Sciatic nerve (tissue), 2 donors: ENCODE data around the gene SFI1. TPM values are rescaled to one million over a fixed set of nuclear protein-coding genes. Genes with fewer than 3 reads are reported as not detected.
"Not testable (repeated sequence)": the region's sequence is repeated elsewhere in the genome, so short reads cannot be mapped to it uniquely, and the experiment has no call there.

ENCODE experiments used
- ATAC-seq: fragments of 200-7000 bp; cut with Tn5 transposase; one replicate; pipeline ENCODE4 v1.9.1; 2020; ENCODE audit warnings: mild to moderate bottlenecking, moderate library complexity
- DNase-seq: peaks from one replicate; pipeline ENCODE4 v3.0.0-alpha.2; 2020; ENCODE audit warnings: low spot score
- intact Hi-C: fragments of 100-400 bp; cut with DNase I; formaldehyde crosslinking; loops from one replicate; pipeline ENCODE4 v1.14.2; 2022
- total RNA-seq: library from RNA; stranded (reverse); fragmentation: NEBNext Ultra II Directional; extraction: Animal tissue kit (Norgen Biotek cat#: 25700); gene quantifications from one replicate; pipeline ENCODE4 v1.2.1, GENCODE V29; 2021
- donor health status: DM: no; HTN: no; CAD: no.
- donor health status: DM: no; HTN: no; CAD: no.

Gene SFI1
- total RNA-seq, 1 donor from 2014 or later, result 49.8 TPM

DNA sequence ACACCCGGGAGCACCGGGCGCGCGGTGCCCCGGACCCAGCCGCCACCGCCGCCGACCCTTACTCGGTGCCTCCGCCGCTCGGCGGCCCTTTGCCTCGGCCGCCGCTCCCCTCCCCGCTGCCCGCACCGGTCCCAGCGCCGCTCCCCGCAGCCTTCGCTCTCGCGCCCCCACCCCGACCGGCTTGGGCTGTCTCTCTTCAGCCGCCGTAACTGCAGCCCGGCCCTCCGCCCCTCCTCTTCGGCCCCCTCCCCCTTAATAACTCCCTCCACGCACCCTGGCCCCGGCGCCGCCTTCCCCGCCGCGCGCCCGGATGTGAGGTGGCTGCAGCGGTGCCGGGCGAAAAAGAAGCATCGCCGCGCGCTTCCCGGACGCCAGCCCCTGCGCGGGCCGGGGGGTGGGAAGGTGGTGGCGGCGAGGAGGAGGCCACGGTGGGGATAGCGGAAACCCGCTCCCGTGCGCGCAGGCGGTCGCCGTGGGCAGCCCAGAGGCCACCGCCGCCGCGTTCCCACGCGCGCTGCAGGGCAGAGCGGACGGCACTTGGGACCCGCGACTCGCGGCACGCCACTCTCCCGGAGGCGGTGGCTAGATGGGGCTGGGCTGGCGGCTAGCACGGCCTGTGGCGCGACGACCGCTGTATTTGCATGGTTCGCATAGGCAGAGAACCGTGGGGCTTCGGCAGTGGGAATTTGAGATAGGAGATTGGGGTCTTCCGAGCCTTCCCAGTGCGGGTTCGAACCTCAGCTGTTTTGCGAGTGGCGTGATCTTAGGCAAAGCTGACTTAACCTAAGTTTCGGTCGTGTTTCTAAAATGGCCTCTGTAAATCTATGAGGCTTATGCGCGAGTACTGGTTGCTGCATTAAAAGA, 6.5 kb upstream of the SFI1 start, which contains the start of gene EIF4ENIF1:
TSS of gene EIF4ENIF1 (minus strand) at position 211 of the 864 bp plus-strand sequence. CDS start 1,124 bp downstream, outside the sequence.
- intact Hi-C loops, result no loop called here
- DNase-seq, result peak; percentile 90
- ATAC-seq, result peak; percentile 96

DNA sequence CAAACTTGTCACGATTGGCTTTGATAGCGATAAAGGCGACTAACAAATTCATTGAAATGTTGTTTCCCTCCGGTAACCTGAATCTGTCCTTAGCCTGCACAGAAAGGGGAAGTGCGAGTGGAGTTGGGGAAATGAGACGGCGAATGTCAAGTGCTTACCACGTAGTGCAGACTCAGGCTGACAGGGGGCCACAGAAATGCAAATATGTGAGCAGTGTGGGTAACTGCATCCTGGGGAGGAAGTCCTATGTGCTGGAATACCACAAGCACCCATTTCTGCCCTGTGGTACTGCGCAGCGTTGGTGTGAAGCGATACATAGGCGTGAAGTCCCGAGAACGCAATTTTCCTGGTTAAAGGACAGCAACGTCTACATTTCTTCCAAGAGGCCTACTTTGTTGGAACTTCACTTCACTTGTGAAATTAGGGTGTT, 5.8 kb upstream of the SFI1 start:
- intact Hi-C loops, result no loop called here
- DNase-seq, result peak; percentile 65
- peak; percentile 71 for ATAC-seq

DNA sequence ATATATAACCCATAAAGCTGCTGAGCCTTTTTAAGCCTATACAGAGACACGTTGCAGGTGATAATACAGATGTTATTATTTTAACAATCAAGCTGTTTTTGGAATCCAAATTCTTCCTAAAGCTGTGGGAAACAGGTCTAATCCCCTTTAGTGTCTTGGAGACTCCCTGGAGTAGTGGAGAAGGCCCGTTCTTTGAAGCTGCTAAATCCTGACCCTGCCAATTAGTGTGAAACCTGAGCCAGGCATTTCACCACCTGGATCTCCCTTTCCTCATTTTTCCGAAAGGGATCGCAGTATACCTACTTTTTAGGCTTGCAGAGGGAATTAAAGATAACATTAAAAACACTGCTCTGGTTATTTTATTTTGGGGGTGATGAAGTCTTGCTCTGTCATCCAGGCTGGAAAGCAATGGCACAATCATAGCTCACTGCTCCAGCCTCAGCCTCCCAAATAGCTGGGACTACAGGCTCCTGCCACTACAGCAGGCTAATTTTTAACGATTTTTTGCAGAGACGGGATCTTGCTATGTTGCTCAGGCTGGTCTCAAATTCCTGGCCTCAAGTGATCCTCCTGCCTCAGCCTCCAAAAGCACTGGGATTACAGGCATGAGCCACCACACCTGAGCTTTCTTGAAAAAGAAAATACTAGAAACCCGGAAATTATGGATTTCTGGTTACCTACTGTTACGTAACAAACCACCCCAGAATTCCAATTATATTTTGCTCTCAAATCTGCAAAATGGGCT, 4.9 kb upstream of the SFI1 start:
- intact Hi-C loops, result no loop called here
- DNase-seq, result no peak
- no peak for ATAC-seq

DNA sequence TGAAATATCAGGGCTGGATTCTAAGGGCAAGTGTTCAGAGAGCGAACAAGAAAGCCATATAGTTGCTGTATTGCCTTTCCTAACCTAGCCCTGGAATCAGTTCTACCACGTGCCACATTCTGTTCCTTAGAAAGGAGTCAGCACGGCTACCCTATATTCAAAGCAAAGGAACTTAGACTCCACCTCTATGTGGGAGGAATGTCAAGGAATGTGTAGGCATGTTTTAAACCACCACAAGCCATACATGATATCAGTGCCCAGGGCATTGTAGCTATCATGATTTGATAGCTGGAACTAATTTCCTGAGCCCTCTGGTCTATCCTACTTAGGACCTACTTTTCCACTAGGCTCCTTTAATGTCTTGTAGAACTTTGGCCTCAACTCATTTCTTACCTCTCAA, 4.2 kb upstream of the SFI1 start:
- DNase-seq, result no peak
- intact Hi-C loops, result no loop called here
- no peak for ATAC-seq

DNA sequence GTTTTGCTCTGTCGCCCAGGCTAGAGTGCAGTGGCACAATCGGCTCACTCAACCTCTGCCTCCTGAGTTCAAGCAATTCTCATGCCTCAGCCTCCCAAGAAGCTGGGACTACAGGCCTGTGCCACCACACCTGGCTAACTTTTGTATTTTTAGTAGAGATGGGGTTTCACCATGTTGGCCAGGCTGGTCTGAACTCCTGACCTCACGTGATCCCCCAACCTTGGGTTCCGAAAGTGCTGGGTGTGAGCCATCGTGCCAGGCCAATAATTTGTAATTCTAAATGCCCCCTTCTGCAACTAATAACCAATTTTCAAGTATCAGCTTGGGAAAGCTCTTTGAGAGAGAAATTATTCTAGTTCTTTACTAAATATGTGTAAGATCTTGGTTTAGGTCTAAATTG, 3.0 kb upstream of the SFI1 start:
- ATAC-seq, intact Hi-C loops, DNase-seq: not testable (repeated sequence)

DNA sequence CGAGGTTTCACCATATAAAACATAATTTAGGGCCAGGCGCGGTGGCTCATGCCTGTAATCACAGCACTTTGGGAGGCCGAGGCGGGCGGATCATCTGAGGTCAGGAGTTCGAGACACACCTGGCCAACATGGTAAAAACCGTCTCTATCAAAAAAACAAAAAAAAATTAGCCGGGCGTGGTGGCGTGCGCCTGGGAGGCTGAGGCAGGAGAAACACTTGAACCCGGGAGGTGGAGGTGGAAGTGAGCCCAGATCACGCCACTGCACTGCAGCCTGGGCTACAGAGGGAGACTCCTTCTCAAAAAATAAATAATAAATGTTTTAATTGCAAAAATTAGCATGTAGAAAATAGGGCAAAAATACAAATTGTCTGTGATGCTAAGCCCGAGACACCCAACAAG, 993 bp upstream of the SFI1 start:
- ATAC-seq (no peak), DNase-seq (no peak)
- intact Hi-C loops, result no loop called here

DNA sequence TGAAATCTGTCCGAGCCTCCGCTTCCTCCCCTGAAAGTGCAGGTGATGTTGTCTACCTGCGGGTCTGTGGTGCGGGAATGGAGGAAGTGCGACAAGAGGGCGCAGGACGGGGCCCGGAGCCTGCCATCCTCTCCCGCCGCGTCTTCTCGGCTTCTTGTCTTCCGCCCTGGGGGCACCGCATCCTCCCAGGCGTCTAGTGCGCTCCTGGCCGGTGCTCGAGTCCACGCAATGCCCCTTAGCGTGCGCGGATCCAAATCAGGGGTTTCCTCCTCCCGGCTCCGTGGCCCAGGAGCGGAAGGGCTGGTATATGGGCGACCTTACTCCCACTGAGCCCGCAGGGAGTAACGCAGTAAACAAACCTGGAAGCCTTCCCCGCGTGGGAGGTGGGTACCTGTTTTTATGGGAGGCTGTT, 405 bp downstream of the SFI1 start:
- peak; percentile 67 for DNase-seq
- intact Hi-C loops, result no loop called here
- ATAC-seq, result peak; percentile 9

DNA sequence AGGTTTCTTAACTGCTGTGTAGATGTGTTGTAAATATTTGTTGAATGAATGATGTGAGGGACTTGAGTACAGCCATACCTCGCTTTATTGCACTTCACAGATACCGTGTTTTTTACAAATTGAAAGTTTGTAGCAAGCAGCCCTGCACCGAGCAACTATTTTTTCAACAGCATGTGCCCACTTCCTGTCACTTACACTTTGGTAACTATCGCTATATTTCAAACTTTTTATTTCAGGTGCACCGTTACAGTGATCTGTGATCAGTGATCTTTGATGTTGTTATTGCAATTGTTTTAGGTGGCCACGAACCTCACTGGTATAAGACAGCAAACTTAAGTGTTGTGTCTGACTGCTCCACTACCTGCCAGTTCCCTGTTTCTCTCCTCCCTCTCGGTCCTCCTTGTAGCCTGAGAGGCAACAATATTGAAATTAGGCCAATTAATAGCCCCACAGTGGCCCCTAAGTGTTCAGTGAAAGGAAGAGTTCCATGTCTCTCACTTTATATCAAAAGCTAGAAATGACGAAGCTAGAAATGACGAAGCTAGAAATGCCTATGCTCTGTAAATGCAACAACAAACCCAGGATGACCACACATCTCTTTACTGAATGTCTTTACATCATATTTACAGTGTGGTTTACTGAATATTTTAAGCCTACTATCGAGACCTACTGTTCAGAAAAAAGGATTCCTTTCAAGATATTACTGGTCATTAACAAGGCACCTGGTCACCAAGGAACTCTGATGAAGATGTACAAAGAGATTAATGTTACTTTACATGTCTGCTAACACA, 1.0 kb downstream of the SFI1 start:
- DNase-seq (no peak), ATAC-seq (no peak)
- intact Hi-C loops, result no loop called here

DNA sequence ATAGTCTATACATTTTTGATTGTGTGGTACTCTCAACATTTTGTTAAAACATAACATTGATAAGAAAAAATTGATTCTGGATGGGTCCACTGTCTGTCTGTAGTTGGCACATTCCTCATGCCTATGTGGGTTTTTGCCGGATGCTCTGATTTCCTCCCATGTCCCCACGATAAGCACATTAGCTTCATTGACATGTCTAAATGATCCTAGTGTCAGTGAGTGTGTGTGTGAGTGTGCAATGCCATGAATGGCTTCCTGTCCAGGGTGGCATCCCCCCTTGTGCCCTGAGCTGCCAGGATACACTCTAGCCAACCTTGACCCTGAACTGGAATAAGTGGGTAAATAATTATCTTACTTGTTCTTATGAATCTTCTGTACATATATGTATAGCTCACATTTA, 5.4 kb downstream of the SFI1 start:
- ATAC-seq, result no peak
- DNase-seq, result no peak
- intact Hi-C loops, result no loop called here

DNA sequence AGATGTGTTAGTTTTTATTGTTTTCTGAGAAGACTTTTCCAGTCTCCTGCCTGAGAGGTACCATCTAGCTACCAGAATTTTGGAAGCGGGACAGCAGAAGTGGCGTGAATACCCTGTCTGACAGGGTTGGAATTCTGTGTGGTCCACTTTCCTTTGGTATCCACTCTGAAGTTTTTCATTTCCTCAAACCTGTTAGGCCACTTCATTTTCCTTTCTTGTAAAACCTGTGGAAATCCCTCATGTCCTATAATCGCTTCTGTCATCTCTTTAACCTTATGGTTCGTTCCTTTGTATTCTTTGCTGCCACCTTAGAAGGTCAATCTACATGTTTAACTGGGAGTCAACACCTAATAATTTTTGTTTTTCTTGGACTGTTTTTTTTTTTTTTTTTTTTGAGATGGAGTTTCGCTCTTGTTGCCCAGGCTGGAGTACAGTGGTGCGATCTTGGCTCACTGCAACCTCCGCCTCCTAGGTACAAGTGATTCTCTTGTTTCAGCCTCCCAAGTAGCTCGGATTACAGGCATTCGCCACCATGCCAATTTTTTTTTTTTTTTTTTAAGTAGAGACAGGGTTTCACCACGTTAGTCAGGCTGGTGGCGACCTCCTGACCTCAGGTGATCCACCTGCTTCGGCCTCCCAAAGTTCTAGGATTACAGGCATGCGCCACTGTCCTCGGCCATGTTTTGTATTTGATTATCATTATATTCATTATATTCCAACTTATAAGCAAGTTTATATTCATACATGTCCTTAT, 7.1 kb downstream of the SFI1 start:
- intact Hi-C loops, result no loop called here
- no peak for ATAC-seq
- no peak for DNase-seq

DNA sequence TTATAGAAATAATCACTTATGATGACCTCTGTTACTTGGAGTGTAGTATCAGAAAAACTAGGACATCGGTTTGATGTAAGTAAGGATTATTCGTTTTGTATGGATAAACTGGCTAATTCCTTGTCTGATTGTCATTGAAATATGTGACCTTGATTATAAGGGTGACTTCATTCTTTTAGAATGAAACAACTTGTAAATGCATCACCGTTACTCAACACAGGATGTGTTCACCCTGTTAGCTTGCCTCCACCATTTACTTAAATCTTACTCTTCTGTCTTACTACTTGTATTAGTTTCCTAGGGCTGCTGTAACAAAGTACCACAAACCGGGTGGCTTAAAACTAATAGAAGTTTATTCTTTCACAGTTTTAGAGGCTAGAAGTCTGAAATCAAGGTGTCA, 7.9 kb downstream of the SFI1 start:
- intact Hi-C loops, result no loop called here
- no peak for DNase-seq
- ATAC-seq, result no peak

DNA sequence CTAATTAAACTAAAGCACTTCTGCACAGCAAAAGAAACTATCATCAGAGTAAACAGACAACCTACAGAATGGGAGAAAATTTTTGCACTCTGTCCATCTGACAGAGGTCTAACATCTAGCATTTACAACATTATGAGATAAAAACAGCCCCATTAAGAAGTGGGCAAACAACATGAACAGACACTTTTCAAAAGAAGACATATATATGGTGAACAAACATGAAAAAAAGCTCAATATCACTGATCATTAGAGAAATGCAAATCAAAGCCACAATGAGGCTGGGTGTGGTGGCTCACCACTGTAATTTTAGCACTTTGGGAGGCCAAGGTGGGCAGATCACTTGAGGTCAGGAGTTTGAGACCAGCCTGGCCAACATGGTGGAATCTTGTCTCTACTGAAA, 11.2 kb downstream of the SFI1 start:
- ATAC-seq, intact Hi-C loops, DNase-seq: not testable (repeated sequence)

DNA sequence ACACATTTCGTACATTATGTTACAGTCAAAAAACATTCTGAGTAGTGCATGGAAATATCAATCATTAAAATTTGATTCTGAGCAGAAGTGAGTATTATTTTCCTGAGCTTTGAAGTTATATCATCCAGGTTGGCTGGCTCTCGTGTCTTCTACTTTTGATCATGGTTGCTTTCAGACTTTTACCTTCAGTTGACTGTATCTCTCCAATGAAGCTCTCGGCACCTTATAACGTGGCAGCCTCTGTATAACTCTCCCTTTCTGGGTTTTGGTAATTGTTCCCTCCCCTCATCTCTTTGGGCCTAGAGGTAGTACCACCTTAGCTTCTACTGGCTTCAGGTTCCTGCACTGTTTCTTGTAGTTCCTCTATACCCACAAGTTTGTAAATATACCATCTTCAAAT, 12.2 kb downstream of the SFI1 start:
- ATAC-seq (no peak), DNase-seq (no peak)
- intact Hi-C loops, result no loop called here

DNA sequence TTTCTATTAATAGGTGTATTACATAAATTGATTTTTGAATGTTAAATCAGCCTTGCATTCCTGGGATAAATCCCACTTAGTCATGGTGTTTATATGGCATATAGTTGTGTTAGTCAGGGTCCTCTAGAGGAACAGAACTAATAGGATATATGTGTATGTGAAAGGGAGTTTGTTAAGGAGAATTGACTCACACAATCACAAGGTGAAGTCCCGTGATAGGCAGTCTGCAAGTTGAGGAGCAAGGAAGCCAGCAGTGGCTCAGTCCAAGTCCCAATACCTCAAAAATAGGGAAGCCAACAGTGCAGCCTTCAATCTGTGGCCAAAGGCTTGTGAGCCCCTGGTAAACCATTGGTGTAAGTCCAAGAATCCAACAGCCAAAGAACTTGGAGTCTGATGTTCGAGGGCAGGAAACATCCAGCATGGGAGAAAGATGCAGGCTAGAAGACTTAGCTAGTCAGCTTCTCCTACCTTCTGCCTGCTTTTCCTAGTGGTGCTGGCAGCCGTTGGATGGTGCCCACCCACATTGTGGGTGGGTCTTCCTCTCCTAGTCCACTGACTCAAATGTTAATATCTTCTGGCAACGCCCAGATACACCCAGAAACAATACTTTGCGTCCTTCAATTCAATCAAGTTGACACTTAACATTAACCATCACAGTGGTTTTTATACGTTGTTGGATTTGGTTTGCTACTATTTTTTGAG, 12.9 kb downstream of the SFI1 start:
- intact Hi-C loops, result no loop called here
- DNase-seq (no peak), ATAC-seq (no peak)

DNA sequence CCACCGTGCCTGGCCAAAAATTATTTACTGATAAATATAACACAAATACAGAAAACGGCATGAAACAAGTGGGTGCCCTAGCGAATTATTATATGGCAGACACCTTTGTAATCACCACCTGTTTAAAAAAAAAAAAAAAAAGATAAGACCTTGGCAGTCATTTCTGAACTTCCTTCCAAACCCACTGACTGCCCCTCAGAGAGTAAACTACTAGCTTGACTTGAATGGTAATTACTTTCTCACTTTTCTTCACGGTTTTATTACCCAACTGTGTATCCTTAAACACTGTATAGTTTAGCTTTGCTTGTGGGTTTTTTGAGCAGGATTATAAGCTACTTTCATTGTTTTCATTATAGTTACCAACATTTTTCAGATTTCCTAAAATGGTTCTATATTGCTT, 23.7 kb downstream of the SFI1 start:
- ATAC-seq, result no peak
- no peak for DNase-seq
- intact Hi-C loops, result no loop called here

DNA sequence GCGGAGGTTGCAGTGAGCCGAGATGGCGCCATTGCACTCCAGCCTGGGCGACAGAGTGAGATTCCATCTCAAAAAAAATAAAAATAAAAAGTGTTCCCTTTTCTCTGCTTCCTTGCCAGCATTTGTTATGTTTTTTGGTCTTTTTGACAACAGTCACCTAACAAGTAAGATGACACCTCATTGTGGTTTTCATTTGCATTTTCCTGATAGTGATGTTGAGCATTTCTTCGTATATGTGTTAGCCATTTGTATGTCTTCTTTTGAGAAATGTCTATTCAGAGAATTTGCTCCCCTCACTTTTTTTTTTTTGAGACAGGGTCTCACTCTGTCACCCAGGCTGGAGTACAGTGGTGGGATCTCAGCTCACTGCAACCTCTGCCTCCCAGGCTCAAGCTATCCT, 27.8 kb downstream of the SFI1 start:
- ATAC-seq, DNase-seq, intact Hi-C loops: not testable (repeated sequence)

DNA sequence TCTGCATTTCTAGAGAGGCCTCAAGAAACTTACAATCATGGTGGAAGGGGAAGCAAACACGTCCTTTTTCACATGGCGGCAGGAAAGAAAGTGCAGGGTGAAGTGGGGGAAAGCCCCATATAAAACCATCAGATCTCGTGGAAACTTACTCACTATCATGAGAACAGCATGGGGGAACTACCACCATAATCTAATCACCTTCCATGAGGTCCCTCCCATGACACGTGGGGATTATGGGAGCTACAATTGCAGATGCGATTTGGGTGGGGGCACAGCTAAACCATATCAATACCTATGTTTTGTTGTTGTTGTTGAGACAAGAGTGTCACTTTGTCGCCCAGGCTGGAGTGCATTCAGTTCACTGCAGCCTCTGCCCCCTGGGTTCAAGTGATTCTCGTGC, 29.9 kb downstream of the SFI1 start:
- ATAC-seq (no peak), DNase-seq (no peak)
- intact Hi-C loops, result no loop called here

DNA sequence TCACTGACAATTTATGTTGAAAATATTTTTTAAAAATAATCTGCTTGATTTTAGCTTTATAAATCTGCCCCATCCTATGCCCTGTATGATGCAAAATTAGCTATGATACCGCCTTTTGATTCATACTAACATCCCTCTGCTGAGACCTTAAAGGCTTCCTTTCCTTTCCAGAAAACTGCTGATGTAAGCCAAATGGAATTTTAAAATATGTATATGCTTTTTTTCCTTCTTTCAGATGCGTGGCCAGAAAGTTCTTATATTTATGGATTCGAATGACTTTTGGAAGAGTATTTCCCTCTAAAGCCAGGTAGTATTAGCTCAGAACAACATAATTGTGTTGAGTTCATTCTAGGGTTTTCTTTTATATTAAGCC, 34.5 kb downstream of the SFI1 start:
- ATAC-seq (no peak), DNase-seq (no peak)
- intact Hi-C loops, result no loop called here
